NCI-H1436 (cell line): ENCODE measurements around the gene LFNG.
"Not testable (repeated sequence)": the region's sequence is repeated elsewhere in the genome, so short reads cannot be mapped to it uniquely, and the experiment has no call there.

Experiments used
- DNase-seq: peaks from one replicate; lab custom pipeline; 2025; lab: John Stamatoyannopoulos, UW

The LFNG gene

DNA sequence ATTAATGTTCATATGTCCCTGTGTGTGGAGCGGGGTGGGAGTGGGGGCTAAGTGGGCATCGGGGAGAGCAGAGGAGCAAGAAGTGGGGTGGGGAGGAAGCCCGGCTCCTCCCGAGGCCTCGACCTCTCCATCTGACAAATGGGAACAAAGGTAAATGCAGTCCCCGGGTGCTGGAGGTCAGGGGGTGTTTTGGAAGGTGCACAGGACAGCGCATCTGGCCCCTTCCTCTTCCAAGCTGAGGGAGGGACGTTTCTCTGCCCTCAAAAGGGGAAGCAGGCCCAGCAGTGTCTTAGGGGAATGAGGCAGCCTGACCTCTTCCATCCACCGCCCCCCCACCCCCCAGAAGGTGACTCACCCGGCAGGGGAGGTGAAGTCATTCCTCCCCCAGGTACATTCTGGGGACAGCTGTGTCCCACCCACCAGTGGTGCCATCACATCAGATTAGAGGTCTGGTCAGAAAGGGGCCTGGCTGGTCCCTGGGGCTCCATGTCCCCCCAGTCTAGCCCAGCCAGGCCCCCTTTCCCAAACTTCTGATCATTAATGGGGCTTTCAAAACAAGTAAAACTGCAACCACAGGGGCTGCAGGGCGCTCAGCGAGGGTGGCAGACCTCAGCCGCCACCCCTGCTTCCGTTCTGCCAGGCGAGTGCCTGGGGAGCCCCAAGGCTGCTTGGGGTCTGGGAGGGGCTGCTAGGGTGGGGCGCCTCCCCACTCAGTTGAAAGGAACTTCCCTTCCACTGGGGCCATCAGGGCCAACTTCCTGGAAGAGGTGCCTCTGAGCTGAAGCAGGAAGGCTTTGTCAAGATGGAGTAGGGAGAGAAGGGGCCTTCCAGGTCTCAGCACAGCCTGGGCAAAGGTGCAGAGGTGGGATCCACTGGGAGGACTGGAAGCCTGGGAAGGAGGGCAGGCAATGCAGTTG is 10.8 kb downstream of the LFNG start:
- no peak for DNase-seq

DNA sequence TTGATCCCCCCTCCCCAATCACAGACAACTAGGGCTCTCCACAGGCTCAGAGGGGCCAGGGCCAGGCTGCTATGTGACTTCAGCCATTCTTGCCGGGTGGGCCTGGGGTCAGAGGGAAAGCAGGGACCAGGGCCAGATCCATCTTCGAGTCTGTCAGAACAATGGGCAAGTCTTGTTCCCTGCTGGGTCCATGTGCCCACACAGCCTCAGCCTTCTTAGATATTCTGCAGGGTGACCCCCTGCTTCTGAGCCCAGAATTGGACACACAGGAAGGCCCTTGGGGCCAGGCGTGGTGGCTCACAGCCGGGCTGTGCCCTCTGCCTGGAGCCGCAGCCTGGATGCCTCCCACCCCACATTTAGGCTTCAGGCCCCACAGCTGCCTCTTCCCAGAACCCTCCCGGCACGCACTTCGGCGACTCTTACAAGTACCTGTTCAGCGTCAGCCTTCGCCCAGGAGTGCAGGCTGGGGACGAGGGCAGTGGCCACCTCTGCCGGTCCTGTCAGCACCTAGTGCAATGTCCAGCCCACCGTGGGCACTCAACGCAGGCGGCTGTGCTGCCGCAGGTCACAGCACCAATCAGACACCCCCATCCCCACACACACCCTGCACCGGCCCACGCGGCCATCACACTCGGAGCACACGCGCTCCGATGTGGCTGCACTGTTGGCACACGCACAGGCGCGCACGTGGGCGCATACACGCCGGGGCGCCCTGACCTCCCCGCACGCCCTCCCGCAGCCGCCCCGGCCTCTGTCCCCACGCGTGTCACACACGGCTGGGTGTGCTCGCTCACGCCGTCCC is 11.6 kb downstream of the LFNG start:
- DNase-seq: not testable (repeated sequence)

DNA sequence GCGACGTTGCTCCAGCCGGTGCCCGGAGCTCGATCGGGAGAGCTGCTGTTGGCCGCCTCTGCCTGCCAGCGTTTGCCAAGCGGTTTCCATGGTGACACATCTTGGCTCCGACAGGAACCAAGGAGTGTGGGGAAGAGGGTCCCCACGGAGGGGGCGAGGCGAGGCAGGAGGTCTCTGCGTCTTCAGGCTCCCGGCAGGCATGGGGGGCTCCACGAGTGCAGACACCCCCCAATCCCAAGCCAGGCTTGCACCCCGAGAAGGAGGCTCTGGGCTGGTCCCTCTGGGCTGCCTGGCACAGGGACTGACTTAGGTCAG is 12.2 kb downstream of the LFNG start:
- DNase-seq: not testable (repeated sequence)

DNA sequence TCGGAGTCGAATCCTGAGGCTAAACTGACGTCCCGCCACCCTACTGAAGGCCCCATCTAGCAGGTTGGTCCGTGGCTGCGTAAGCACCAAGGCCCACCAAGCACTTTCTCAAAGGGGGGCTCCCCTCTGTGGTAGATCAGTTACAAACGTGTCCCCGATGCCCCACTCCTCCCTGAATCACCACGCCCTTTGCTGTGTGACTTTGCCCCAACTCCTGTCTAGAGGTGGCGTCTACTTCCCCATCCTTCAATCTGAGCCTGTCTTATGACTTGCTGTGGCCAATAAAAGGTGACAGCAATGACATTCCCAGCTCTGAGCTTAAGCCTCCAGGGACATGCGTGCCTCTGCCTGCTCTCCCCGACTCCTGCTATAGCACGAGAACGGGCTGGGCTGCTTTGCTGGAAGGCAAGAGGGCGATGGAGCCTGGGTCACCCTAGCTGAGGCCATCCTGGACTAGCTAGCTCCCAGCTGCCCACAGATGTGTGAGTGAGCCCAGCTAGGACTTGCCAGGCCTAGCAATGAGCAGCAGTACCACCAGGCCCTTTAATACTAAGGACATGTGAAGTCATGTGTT is 12.7 kb downstream of the LFNG start:
- not testable (repeated sequence) for DNase-seq

DNA sequence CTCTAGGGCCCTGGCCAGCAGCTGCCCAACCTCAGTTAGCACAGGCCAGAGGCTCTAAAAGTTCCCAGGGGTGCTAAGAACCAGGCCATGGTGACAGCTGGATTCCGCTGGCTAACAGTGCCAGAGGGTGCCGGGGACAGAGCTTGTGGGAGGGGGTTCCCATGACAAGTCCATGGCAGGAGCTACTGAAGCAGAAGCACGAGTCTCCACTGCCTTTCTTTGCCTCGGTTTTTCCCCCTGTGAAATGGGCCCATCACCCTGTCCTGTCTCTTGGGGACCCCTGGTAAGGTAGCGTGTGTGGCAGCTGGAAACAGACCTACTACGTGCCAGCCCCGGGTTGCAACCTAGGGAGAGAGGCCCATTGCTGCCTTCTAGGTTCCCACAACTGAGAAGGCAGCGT is 13.2 kb downstream of the LFNG start:
- not testable (repeated sequence) for DNase-seq

DNA sequence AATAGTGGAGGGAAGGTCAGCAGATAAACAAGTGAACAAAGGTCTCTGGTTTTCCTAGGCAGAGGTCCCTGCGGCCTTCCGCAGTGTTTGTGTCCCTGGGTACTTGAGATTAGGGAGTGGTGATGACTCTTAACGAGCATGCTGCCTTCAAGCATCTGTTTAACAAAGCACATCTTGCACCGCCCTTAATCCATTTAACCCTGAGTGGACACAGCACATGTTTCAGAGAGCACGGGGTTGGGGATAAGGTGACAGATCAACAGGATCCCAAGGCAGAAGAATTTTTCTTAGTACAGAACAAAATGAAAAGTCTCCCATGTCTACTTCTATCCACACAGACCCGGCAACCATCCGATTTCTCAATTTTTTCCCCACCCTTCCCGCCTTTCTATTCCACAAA is 14.0 kb downstream of the LFNG start:
- DNase-seq: not testable (repeated sequence)

DNA sequence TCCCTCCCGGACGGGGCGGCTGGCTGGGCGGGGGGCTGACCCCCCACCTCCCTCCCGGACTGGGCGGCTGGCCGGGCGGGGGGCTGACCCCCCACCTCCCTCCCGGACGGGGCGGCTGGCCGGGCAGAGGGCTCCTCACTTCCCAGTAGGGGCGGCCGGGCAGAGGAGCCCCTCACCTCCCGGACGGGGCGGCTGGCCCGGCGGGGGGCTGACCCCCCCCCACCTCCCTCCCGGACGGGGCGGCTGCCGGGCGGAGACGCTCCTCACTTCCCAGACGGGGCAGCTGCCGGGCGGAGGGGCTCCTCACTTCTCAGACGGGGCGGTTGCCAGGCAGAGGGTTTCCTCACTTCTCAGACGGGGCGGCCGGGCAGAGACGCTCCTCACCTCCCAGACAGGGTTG is 14.6 kb downstream of the LFNG start:
- DNase-seq: not testable (repeated sequence)

DNA sequence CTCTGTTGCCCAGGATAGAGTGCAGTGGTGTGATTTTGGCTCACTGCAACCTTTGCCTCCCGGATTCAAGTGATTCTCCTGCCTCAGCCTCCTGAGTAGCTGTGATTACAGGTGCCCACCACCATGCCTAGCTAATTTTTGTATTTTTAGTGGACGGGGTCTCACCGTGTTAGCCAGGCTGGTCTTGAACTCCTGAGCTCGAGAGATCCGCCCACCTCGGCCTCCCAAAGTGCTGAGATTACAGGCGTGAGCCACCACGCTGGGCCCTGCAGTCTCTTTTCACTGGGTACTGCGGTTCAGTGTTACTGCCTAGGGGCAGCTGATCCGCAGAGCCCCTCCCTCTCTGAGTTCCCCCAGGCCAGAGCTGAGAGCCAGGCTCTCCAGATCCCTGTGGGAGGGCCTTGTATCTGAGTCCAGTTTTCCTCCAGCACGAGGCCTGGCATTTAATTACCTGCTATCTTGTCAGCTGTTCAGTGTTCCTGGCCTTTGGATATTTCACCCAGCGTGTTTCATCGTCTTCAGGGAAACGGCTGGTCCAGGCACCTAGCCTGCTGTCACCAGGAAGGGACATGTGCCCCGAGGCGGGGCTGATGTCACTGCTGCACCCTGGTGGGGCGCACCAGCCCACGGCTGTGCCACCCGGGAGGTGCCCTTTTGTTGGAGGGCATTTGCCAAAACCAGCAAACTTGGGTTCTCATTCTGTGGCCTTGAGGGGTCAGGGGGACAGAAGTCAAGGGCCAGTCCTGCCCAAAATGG is 16.5 kb downstream of the LFNG start:
- not testable (repeated sequence) for DNase-seq

DNA sequence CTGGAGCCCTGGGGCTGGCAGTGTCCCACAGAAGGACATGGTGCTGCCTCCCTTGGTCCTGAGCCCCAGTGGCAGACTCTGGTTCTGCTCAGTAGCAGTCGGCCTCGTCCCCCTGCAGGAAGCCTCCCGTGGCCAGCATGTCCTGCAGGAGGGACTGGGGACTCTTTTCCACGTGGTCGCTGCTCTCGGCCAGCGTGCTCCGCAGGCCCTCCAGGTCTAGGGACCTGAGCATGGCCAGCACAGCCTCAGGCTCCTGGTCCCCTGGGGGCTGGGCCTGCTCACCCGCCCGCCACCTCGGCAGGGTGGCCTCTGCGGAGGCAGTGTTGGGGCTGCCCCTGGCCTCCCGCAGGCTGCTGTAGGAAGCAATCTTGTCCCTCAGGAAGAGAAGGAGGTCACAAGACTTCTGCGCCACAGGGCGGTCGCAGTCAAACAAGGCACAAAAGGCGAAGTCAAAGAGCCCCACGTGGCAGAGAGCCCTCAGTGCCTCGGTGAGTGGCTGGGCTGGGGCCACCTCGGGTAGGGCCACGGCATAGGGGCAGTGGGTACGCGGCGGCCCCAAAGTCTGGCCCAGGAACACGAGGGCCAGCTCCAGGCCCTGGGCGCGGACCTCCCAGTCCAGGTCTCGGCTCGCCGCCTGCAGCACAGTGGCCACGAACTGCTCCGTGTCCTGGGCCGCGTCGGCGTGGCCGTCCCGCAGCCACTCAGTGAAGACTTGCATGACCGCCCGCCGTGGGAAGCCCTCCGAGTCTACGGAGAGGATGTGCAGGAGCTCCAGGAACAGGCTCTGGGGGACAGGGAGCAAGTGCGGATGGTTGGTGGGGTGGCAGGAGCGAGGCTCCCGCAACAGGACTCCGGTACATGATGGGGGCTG is 18.6 kb downstream of the LFNG start:
- DNase-seq: no peak

DNA sequence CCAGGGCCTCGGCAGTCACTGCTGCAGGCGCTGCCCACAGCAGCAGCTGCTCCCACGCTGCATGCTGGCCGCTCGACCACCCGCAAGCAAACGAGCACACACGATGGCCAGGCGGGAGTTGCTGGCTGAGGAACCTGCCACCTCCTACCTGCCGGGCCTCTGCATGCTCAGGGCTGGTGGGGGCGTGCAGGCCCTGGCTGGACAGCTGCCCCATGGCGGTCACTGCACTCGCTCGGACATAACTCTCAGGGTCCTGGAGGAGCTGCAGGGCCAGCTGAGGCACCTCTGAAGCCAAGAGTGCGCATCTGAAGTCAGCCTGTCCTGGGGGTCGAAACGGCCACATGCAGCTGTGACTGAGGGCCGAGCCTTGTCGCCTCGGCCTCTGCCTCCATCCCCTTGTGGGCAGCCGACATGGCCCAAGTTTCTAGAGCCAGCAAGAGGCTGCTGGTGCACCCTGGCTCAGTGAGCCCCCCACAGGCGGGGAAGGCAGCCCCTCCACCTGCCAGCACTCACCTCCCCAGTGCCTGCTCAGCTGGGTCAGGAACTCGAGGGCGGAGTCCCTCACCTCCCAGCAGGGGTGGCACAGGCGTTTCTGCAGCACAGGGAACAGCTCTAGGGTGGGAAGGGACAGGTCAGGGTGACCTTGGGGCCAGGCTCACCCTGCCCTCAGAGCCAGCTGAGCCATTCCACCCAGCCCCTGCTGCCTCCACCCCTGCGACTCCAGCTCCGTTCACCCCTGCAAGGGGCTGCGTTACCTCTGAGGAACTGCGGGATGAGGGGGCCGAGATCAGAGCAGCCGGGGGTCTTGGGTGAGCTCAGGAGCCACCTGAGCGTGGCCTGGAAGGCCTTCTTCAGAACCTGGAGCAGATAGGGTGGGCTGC is 19.7 kb downstream of the LFNG start:
- DNase-seq: no peak

DNA sequence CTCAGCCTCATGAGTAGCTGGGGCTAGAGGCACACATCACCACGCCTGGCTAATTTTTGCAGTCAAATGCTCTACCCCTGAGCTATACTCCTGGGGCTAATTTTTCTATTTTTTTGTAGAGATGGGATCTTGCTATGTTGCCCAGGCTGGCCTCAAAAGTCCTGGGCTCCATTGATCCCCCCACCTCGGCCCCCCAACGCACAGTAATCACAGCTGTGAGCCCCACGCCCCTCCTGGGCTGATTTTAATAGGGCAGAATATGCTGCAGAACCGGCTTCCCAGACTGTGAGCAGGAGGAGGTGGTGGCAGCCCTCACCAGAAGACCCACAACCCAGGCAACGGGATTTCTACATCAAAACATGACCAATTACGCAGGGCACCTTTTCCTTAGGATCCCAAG is 20.6 kb downstream of the LFNG start:
- no peak for DNase-seq

DNA sequence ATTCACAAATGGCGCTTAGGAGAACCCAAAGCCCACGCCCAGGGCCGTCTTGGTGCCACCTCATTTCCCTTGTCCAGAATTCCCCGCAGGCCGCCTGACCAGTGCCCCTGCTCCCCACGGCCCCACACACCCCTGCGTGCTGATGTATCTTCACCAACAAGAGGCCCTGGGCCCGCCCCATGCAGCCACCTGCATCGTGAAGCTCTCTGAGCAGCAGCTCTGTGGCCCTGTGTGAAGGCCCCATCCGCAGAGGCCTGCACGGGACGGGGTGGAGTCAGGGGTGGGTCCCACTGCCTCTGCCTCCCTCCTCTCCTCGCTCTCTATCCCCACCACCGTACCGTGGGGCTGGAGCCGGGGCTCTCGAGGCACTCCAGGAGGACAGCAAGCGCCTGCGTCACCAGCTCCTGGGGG is 21.1 kb downstream of the LFNG start:
- no peak for DNase-seq

DNA sequence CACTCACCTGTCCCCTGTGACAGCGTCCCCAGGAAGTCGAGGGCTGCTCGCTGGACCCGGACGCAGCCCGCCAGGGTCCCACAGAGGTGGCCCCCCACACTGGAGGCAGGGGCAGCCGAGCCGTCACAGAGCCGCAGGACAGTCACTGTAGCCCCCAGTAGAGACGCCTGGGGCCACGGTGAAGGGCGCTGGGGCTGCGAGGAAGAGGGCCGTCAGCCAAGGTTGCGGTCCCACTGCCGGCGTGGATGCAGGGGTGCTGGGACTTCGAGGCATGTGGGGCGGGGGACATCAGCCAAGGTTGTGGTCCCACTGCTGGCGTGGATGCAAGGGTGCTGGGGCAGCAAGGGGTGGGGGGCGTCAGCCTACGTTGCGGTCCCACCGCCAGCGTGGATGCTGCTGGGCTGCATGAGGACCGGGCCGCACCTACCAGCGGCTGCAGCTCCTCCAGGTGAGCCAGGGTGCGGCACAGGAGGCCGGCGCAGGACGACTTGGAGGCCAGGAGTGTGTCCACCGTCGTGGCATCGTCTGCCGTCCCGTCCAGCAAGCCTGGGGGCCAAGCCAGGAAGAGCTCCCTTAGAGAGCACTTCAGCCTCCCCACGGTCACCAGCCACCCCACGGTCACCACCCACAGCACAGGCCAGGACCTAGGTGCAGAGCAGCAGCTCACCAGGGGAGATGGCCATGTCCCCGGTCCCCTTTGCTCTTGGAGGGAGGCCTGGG is 21.9 kb downstream of the LFNG start:
- DNase-seq: no peak

DNA sequence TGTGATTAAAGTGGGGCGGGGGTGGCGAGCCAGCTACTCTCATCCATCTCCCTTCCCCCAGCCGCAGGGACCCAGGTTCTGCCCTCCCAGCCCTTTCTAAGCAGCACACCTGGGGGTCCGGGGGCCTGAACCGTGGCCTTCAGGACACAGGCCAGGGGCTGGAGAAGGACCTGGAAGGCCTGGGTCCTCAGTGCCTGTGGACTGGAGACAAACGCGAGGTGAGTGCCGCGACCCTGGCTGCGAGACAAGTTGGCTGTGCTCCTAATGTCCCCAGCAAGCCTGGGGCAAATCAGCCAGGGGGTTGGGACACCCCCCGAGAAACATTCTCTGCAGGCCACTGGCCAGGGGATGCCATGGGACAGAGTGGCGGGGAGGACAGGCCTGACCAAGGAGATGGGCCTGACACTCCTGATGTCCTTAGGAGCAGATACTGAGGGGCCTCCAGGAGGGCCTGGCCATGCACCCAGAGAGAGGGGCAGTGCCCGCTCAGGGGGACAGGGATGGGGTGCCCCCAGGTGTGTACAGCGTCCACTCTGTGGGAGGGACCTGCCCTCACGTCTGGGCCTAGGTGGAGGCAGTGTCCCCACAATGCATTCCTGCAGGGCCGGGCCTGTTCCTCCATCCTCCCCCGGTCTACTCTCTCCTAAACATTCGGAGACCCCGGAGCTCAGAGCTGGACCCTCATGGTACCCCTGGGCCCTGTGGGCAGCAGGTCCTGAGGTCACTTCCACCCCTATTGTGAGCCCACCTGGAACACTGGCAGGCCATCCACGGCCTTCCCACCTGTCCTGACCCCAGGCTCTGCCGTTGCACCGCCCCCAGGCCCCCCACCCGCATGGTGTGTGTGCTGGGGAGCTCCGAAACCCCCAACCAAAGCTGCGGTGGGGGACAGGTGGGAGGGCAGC is 22.7 kb downstream of the LFNG start:
- no peak for DNase-seq

DNA sequence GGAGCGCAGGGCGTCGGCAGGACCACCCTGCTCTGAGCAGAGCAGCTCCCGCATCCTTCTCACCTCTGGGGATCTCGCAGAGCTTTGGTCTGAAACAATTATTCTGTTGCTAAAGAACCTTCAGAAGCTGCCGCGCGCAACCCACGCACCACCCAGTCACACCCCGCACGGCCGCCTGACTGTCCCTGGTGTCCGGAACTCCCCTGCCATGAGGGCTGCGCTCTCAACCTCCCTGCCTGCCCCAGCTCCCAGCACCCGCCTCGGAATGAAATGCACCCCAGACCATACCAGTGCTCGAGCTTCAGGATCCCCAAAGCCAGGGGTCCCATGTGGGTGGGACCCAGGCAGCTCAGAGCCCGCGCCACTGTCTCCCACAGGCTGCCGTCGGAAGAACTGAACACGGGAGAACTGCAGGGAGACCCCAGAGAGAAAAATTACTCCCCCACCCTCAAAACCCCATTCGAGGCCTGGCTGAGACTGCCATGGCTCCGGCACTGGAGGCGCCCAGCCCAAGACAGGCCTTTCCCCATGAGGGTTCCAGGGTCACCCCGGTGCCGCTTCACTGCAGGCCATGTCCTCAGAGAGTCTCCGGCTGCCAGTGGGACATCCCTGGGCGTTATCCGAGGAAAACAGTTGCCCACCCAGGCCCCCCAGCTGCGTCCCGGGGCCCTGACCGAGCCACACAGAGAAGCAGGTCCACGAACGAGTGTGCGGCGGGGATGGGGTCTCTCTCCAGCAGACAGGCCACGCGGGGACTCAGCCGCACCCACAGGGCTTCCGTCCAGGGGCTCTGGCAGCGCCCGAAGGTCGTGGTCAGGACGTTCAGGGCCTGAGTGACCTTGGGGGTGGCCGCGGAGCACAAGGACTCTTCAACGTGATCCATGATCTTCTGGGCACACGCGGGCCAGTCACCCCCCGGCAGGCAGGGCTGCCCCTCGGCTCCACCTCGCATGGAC is 23.6 kb downstream of the LFNG start:
- DNase-seq: no peak

DNA sequence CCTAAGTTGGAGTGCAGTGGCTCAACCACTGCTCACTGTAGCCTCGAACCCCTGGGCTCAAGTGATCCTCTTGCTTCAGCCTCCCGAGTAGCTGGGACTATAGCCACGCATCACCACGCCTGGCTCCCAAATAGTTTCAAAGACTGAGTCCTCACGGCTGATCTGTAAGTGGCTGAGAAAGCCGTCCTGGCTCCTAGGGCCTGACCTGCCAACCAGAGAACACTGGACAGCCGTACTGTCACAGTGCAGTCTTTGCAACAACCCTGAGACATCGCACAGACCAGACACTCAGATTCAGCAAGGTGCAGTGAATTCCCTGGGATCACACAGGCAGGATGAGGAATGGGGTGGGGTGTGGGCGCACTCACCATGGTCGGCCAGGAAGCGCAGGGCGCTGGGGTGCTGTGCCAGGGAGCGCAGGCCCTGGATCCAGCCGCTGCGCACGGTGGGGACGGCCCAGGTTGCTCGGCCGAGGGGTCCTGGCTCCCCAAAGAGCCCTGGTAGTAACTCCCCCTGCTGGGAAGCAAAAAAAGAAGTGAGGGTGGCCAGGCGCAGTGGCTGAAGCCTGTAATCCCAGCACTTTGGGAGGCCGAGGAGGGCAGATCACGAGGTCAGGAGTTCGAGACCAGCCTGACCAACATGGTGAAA is 25.1 kb downstream of the LFNG start:
- DNase-seq: no peak
